ENCODE results near the gene NR3C2. TPM values are rescaled to one million over a fixed set of nuclear protein-coding genes. Genes with fewer than 3 reads are reported as not detected.
"Not testable (repeated sequence)": the region's sequence is repeated elsewhere in the genome, so short reads cannot be mapped to it uniquely, and the experiment has no call there.

Gene NR3C2
- total RNA-seq, 1 donor from 2014 or later, result 7.1 TPM

- no peak for DNase-seq (ENCODE audit: low spot score)
Measured at GRCh38 chr4:148369919-148370318, 72.3 kb downstream of the NR3C2 start.

- DNase-seq (ENCODE audit: low spot score), result no peak
Measured at GRCh38 chr4:148367756-148368155, 74.5 kb downstream of the NR3C2 start.

- no peak for DNase-seq (ENCODE audit: low spot score)
Measured at GRCh38 chr4:148366251-148366650, 76.0 kb downstream of the NR3C2 start.

GRCh38 chr4:148364525-148364924 is 77.7 kb downstream of the NR3C2 start:
- no peak for DNase-seq (ENCODE audit: low spot score)

GRCh38 chr4:148359769-148360168 is 82.4 kb downstream of the NR3C2 start:
- no peak for DNase-seq (ENCODE audit: low spot score)

- DNase-seq (ENCODE audit: low spot score), result no peak
Measured at GRCh38 chr4:148355442-148356123, 86.6 kb downstream of the NR3C2 start.

GRCh38 chr4:148354186-148354585 is 88.0 kb downstream of the NR3C2 start:
- no peak for DNase-seq (ENCODE audit: low spot score)

- no peak for DNase-seq (ENCODE audit: low spot score)
Measured at GRCh38 chr4:148353571-148353970, 88.6 kb downstream of the NR3C2 start.

GRCh38 chr4:148349153-148349552 is 93.1 kb downstream of the NR3C2 start:
- DNase-seq (ENCODE audit: low spot score), result no peak

- no peak for DNase-seq (ENCODE audit: low spot score)
Measured at GRCh38 chr4:148346657-148347056, 95.6 kb downstream of the NR3C2 start.

- DNase-seq (ENCODE audit: low spot score), result no peak
Measured at GRCh38 chr4:148345509-148345908, 96.7 kb downstream of the NR3C2 start.

GRCh38 chr4:148344941-148345340 is 97.3 kb downstream of the NR3C2 start:
- no peak for DNase-seq (ENCODE audit: low spot score)

- no peak for DNase-seq (ENCODE audit: low spot score)
Measured at GRCh38 chr4:148344352-148344751, 97.9 kb downstream of the NR3C2 start.

GRCh38 chr4:148341980-148342800 is 100.0 kb downstream of the NR3C2 start:
- no peak for DNase-seq (ENCODE audit: low spot score)

GRCh38 chr4:148335133-148335532 is 107.1 kb downstream of the NR3C2 start:
- no peak for DNase-seq (ENCODE audit: low spot score)

GRCh38 chr4:148333265-148333664 is 108.9 kb downstream of the NR3C2 start:
- DNase-seq (ENCODE audit: low spot score), result no peak

GRCh38 chr4:148332486-148332885 is 109.7 kb downstream of the NR3C2 start:
- DNase-seq (ENCODE audit: low spot score), result no peak

- no peak for DNase-seq (ENCODE audit: low spot score)
Measured at GRCh38 chr4:148330724-148331123, 111.5 kb downstream of the NR3C2 start.

- DNase-seq (ENCODE audit: low spot score), result no peak
Measured at GRCh38 chr4:148330161-148330560, 112.1 kb downstream of the NR3C2 start.

- no peak for DNase-seq (ENCODE audit: low spot score)
Measured at GRCh38 chr4:148329751-148330150, 112.5 kb downstream of the NR3C2 start.

GRCh38 chr4:148327683-148328082 is 114.5 kb downstream of the NR3C2 start:
- DNase-seq (ENCODE audit: low spot score), result no peak

GRCh38 chr4:148323316-148323715 is 118.9 kb downstream of the NR3C2 start:
- not testable (repeated sequence) for DNase-seq (ENCODE audit: low spot score)

- DNase-seq (ENCODE audit: low spot score), result no peak
Measured at GRCh38 chr4:148315049-148315448, 127.2 kb downstream of the NR3C2 start.

Measured in mesenteric fat pad (tissue), 1 donor.